Measurements from ENCODE around the gene CIC. TPM values are rescaled to one million over a fixed set of nuclear protein-coding genes. Genes with fewer than 3 reads are reported as not detected.
A peak's percentile ranks its signal among the peaks of the same experiment; 100 is the strongest.

Gene CIC
- total and polyA plus RNA-seq, 9 of the 15 experiments (the other 6 are each of a cell fraction or from before 2014, with no cell fraction given) = 0.07 to 44.7 (median 8.6) TPM

- no peak for TF ChIP-seq USF1 (CRISPR knock-in tag; IDR thresholded peaks at IDR 0.05)
- no peak for TF ChIP-seq ZNF830 (CRISPR knock-in tag; IDR thresholded peaks at IDR 0.05)
- TF ChIP-seq HOMEZ (CRISPR knock-in tag; IDR thresholded peaks at IDR 0.05) = no peak
- TF ChIP-seq EZH2 (IDR thresholded peaks at IDR 0.05; ENCODE audit: borderline replicate concordance, low read depth, low read length) = no peak
- no peak for TF ChIP-seq E2F8 (IDR thresholded peaks at IDR 0.05; ENCODE audit: low read depth, partially characterized antibody)
- no peak for TF ChIP-seq ETV1 (tag; conservative IDR thresholded peaks at IDR 0.05; ENCODE audit: low read depth)
- TF ChIP-seq ZNF79 (CRISPR knock-in tag; IDR thresholded peaks at IDR 0.05; ENCODE audit: low read depth) = no peak
- no peak for TF ChIP-seq ZBTB8A (IDR thresholded peaks at IDR 0.05; ENCODE audit: partially characterized antibody)
- no peak for TF ChIP-seq MLLT1 (IDR thresholded peaks at IDR 0.05)
- TF ChIP-seq ZZZ3 (IDR thresholded peaks at IDR 0.05) = no peak
- no peak for TF ChIP-seq ZFPM2 (CRISPR knock-in tag; IDR thresholded peaks at IDR 0.05)
- TF ChIP-seq NR2C2 (CRISPR knock-in tag; IDR thresholded peaks at IDR 0.05) = no peak
- TF ChIP-seq NR2C2 (tag; IDR thresholded peaks at IDR 0.05) = peak; percentile 81
- no peak for TF ChIP-seq NCOA6 (IDR thresholded peaks at IDR 0.05)
- TF ChIP-seq, protein P1, sequence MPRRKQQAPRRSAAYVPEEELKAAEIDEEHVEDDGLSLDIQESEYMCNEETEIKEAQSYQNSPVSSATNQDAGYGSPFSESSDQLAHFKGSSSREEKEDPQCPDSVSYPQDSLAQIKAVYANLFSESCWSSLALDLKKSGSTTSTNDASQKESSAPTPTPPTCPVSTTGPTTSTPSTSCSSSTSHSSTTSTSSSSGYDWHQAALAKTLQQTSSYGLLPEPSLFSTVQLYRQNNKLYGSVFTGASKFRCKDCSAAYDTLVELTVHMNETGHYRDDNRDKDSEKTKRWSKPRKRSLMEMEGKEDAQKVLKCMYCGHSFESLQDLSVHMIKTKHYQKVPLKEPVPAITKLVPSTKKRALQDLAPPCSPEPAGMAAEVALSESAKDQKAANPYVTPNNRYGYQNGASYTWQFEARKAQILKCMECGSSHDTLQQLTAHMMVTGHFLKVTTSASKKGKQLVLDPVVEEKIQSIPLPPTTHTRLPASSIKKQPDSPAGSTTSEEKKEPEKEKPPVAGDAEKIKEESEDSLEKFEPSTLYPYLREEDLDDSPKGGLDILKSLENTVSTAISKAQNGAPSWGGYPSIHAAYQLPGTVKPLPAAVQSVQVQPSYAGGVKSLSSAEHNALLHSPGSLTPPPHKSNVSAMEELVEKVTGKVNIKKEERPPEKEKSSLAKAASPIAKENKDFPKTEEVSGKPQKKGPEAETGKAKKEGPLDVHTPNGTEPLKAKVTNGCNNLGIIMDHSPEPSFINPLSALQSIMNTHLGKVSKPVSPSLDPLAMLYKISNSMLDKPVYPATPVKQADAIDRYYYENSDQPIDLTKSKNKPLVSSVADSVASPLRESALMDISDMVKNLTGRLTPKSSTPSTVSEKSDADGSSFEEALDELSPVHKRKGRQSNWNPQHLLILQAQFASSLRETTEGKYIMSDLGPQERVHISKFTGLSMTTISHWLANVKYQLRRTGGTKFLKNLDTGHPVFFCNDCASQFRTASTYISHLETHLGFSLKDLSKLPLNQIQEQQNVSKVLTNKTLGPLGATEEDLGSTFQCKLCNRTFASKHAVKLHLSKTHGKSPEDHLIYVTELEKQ (CRISPR knock-in tag; IDR thresholded peaks at IDR 0.05) = no peak
- no peak for TF ChIP-seq ZNF551 (CRISPR knock-in tag; IDR thresholded peaks at IDR 0.05)
- TF ChIP-seq PTBP1 (IDR thresholded peaks at IDR 0.05; ENCODE audit: low read depth, low read length) = no peak
- no peak for TF ChIP-seq TEAD1 (CRISPR knock-in tag; IDR thresholded peaks at IDR 0.05)
- no peak for TF ChIP-seq ZNF175 (CRISPR knock-in tag; IDR thresholded peaks at IDR 0.05; ENCODE audit: low read depth)
- peak; percentile 32 for TF ChIP-seq DACH1 (IDR thresholded peaks at IDR 0.05; ENCODE audit: partially characterized antibody)
These were observed 39.1 kb upstream of the CIC start (continued) for GRCh38 chr19:42229855-42230351.
